Cardiac muscle cell (in vitro differentiated cells and primary cell): ENCODE results near the gene ITPRID1. TPM values are rescaled to one million over a fixed set of nuclear protein-coding genes. Genes with fewer than 3 reads are reported as not detected.

ENCODE experiments used
- DNase-seq, 2 donors: peaks; one replicate each; pipeline versions ENCODE4 v3.0.0 to v3.0.0-alpha.2; 2010 to 2017; ENCODE audit warnings: low read depth in 1 of 2, low spot score in 1 of 2
- H3K27ac ChIP-seq: fragments of 200-600 bp; sonication (generic); 2 replicates; pipeline ENCODE4 v1.5.1; 2016
- H3K27me3 ChIP-seq: fragments of 200-600 bp; sonication (generic); 2 replicates; pipeline ENCODE4 v1.6.0; 2016; ENCODE audit warnings: control low read depth
- H3K36me3 ChIP-seq: fragments of 200-600 bp; sonication (generic); 2 replicates; pipeline ENCODE4 v1.5.1; 2016; ENCODE audit warnings: control low read depth
- H3K4me1 ChIP-seq: fragments of 200-600 bp; sonication (generic); 2 replicates; pipeline ENCODE4 v1.8.1; 2017; ENCODE audit warnings: low read depth, mild to moderate bottlenecking, mixed run types
- H3K4me3 ChIP-seq: fragments of 200-600 bp; sonication (generic); 2 replicates; pipeline ENCODE4 v1.5.1; 2016; ENCODE audit warnings: mild to moderate bottlenecking
- H3K9me3 ChIP-seq: fragments of 200-600 bp; sonication (generic); 2 replicates; pipeline ENCODE4 v1.5.1; 2017; ENCODE audit warnings: low read depth, mild to moderate bottlenecking, control low read depth
- polyA plus RNA-seq: library from polyadenylated mRNA; unstranded; fragments of >200 nt; fragmentation: Nextera tagmentation; extraction: Ambion mirVana; gene quantifications from 2 replicates; pipeline ENCODE4 v1.2.1, GENCODE V29; 2016
- total RNA-seq: library from RNA; depleted of rRNA; stranded (reverse); fragments of >200 nt; gene quantifications from 2 replicates; pipeline ENCODE4 v1.2.3, GENCODE V29; 2016
- TF ChIP-seq, protein P1 (sequence below): IDR thresholded peaks from 2 replicates; pipeline ENCODE4 v1.5.1; 2012; ENCODE audit warnings: low read depth, mild to moderate bottlenecking, low read length

The ITPRID1 gene
- total and polyA plus RNA-seq, 2 experiments from 2014 or later: not detected

DNA sequence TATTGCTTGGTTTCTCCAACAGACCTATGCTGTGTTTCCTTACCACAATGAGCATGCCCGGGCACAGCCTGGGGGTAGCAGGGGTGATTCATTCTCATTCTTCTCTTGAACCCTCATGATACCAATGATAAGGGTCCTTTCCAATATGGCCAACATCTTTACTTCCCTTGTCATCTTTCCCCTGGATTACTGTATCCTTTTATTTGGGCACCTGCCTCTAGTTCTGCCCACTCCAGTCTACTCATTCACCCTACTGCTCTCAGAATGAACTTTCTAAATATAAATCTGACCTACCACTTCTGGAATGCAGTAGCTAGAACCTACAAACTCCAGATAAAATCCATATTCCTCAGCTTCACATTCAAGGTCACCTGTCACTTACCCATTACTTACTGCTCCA is 26.4 kb upstream of the ITPRID1 start:
- TF ChIP-seq, protein P1, sequence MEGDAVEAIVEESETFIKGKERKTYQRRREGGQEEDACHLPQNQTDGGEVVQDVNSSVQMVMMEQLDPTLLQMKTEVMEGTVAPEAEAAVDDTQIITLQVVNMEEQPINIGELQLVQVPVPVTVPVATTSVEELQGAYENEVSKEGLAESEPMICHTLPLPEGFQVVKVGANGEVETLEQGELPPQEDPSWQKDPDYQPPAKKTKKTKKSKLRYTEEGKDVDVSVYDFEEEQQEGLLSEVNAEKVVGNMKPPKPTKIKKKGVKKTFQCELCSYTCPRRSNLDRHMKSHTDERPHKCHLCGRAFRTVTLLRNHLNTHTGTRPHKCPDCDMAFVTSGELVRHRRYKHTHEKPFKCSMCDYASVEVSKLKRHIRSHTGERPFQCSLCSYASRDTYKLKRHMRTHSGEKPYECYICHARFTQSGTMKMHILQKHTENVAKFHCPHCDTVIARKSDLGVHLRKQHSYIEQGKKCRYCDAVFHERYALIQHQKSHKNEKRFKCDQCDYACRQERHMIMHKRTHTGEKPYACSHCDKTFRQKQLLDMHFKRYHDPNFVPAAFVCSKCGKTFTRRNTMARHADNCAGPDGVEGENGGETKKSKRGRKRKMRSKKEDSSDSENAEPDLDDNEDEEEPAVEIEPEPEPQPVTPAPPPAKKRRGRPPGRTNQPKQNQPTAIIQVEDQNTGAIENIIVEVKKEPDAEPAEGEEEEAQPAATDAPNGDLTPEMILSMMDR: no peak
- Histone ChIP-seq H3K4me1 (no peaks in the 10 kb centered on the region), H3K27ac (no peak overlapping the region), H3K27me3 (no peaks in the 10 kb centered on the region), H3K36me3 (no peaks in the 10 kb centered on the region), H3K4me3 (no peak overlapping the region), H3K9me3 (no peaks in the 10 kb centered on the region)
- DNase-seq: no peak

DNA sequence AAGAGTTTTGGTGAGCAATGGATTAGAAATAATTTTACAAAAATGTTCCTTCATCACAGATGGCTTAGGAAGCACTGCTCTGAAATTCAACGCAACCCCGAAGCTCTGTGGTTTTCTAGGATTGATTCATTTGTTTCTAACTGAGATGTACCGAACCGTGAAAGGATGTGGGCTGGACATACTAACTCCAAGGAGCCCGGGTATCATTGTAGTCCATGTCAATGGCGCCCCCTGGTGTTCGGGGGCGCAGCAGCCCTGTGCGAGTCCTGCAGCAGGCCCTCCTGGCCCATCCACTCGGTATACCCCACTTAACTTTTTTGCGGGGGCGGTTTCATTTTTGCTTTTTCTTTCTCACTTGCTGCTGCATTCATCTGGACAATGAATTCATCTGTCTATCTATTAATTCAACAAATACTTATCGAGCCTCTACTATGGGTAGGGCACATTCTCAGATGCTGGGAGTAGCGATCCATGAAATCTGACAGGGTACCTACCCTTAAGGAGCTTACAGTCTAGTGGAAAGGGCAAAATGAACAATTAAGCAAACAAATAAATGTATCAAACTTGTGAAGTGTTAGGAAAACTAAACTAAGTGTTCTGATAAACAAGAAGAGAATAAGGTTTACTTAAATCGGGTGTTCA is 25.2 kb upstream of the ITPRID1 start:
- peak; percentile 46 to 50 for DNase-seq
- TF ChIP-seq, protein P1: peak; percentile 67
- Histone ChIP-seq H3K4me3 (no peak overlapping the region), H3K36me3 (no peaks in the 10 kb centered on the region), H3K4me1 (no peaks in the 10 kb centered on the region), H3K9me3 (no peaks in the 10 kb centered on the region), H3K27me3 (no peaks in the 10 kb centered on the region), H3K27ac (no peak overlapping the region)

DNA sequence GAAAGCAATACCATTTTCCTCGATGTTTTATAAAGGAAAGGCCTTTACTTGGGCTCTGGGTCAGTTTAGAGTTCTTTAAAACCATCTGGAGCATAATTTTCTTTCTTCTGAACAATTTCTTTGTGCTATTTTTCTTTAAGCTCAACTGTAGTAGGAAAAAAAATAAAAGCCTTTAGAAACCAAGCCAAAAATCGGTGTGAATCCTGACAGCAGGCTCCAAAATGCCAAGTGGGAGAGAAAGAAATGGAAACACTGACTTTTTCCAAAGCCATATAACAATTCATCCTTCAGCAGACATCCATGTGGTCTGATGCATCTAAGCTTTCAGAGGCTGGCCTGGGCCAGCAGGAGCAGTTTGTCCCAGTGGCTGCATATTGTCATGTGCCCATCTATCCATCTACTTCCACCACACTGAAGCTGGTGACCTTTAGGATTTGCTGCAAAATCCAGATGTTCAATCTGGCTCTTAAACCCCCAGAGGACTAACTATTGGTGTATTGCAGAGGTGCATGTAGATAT is 23.0 kb upstream of the ITPRID1 start:
- no peaks in the 10 kb centered on the region for H3K36me3 ChIP-seq
- no peaks in the 10 kb centered on the region for H3K9me3 ChIP-seq
- TF ChIP-seq, protein P1: no peak
- H3K27me3 ChIP-seq: no peaks in the 10 kb centered on the region
- H3K4me1 ChIP-seq: no peaks in the 10 kb centered on the region
- H3K4me3 ChIP-seq: no peak overlapping the region
- no peak overlapping the region for H3K27ac ChIP-seq
- DNase-seq: no peak

DNA sequence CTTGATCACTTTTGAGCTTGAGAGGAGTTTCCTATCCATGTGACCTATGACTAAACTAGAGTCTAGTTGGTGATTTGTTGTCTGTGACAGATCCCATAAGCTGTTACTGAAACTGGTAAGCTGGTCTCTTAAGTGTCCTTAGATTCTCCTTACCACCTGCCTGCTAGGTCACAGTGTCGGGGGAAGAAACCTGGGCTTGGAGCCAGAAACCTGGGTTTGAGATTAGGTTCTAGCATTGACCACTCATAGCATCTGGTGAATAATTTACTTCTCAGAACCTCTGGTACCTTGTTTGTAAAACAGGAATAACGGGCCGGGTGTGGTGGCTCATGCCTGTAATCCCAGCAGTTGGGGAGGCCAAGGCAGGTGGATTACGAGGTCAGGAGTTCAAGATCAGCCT is 21.8 kb upstream of the ITPRID1 start:
- Histone ChIP-seq H3K4me1 (no peaks in the 10 kb centered on the region), H3K27me3 (no peaks in the 10 kb centered on the region), H3K9me3 (no peaks in the 10 kb centered on the region), H3K27ac (no peak overlapping the region), H3K4me3 (no peak overlapping the region), H3K36me3 (no peaks in the 10 kb centered on the region)
- no peak for DNase-seq
- TF ChIP-seq, protein P1: no peak

DNA sequence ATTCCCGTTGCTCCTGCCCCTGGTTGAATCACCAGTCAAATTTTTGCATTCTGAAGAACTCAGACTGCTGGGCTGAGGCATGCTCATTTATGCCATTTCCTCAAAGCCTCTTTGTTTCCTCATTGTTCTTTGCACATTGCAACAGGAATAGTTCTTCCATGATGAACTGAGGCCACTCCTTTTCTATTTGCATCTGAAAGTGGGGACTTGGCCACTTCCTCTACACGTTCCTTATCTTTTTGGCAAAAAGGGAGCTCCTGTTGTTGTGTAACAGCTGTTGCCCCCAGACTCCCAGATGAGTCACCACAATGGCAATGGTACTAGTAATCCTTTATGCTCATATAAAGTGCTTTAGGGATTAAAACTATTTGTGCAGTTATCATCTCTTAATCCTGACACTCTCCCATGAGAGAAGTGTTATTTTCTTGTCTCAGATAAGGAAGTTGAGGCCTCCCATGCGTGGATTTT is 20.1 kb upstream of the ITPRID1 start:
- no peak overlapping the region for H3K4me3 ChIP-seq
- TF ChIP-seq, protein P1: no peak
- DNase-seq: peak in 1 of 2 donors; percentile 54
- no peaks in the 10 kb centered on the region for H3K4me1 ChIP-seq
- no peaks in the 10 kb centered on the region for H3K27me3 ChIP-seq
- no peaks in the 10 kb centered on the region for H3K36me3 ChIP-seq
- no peaks in the 10 kb centered on the region for H3K9me3 ChIP-seq
- no peak overlapping the region for H3K27ac ChIP-seq
